GM10847 (cell line): ENCODE results near the gene NTS.

Experiments
- POLR2A ChIP-seq: IDR thresholded peaks from 2 replicates; pipeline ENCODE4 v1.6.1; 2011; ENCODE audit not compliant: insufficient read length; ENCODE audit errors: extremely low read depth

NTS gene, protein sequence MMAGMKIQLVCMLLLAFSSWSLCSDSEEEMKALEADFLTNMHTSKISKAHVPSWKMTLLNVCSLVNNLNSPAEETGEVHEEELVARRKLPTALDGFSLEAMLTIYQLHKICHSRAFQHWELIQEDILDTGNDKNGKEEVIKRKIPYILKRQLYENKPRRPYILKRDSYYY

DNA sequence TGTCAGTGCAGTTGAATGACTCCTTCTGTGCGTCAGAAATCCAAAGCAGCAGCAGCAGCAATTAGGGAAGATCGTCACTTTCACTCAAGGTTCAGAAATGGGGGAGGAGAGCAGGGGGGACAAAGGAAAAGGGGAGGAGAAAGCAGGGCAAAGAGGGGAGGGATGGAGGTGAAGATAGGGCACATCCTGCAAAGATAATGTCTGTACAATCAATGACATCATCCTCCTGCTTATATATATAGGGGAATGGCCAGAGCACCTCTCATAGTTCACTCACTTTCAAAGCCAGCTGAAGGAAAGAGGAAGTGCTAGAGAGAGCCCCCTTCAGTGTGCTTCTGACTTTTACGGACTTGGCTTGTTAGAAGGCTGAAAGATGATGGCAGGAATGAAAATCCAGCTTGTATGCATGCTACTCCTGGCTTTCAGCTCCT is at the start of gene NTS:
TSS of gene NTS (plus strand) at position 265 of the 431 bp plus-strand sequence. CDS start at position 374, 109 bp downstream.
- TF ChIP-seq POLR2A = no peak

DNA sequence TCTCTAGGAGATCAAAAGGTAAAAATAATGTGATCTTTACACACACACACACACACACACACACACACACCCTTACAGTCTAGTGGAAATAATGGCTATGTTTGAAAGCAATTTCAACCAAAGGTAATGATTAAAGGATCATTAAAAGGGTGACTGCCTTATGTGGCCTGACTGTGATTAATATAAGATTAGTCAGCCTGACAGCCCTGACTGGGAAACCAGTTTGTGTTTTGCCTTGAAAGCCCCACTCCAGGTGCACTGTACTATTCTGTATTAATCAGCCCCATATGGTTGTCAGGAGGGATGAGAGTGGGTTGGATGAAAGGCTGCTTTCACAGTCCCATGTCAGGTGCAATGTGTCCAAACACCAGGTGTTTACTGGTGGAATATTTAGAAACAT is 48.3 kb upstream of the NTS start:
- TF ChIP-seq POLR2A = no peak

DNA sequence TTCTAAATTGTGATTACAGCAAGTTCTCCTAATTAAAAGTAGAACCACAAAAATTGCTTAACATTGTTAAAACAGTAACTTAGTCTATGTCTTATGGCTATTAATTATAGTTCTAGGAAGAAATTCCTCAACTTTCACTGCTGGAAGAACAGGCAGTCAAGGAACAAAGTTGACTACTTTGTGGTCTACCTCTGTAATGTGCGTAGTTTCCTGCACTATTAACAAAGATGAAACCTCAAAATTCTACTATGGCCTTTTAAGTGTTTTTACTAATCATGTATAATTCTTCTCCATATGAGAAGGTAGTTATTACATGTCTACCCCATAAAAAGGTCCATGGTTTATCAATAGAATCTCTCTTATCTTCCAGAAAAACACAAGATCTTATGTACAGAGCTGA is 45.5 kb upstream of the NTS start:
- no peak for TF ChIP-seq POLR2A

DNA sequence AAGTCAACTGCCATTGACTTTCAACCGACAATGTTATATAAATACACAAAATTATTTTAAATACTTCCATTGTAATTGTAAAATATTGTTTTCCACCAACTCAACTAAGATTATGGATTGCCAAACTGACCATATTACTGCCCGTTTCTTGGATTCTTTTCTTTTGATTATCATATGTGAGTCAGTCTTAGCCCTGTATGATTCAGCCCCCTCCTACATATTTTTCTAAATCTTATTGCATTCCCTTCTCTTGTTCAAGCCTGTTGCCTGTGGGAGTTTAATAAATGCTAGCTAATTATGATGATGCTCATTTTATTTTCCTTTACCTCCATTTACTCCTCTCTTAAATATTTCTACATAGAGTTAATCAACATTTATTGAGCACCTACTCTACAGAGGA is 44.7 kb upstream of the NTS start:
- no peak for TF ChIP-seq POLR2A

DNA sequence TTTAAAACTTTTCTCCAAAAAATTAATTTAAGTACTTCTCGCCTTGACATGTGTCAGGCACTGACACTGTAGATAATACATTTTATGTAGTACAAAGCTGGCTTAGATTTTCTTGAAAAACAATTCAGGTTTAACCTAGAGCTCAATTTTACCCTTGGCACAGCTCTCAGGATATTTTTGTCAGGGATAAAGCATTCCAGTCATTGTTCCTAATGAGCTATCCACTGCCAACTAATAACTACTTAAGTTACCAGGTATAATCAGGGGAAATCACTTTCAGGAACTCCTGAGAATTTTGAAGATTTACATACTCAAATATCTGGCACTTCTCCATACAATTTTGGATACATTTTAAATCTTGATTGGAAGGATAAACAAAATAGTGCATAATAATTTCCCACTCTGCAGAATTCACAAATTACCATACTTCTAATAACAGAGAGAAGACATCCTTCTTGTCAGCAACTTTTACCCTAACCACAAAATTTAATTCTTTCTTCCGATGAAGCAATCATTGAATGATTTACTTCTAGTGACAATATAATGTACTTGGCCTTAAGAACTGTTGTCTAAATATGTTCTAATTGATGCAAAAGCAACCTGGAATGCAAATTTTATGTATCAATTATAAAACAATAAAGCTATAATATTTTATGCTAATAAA is 42.6 kb upstream of the NTS start:
- TF ChIP-seq POLR2A = no peak

DNA sequence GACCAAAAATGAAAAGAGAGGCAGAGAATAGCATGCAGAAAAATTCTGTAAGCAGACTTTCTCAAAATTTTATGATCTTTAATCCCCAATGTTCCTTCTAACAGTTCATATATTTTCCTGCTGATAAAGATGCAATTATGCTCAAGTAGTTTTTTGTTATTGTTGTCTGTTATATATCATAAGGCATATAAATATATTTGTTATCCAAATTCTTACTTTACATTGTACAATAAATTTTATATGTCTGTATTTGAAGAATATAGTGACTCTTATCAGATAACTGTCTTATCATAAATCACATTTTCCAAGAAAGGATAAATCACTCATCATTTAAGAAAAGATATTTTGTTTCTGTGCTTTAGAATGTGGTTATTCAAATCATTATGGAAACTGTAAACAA is 40.5 kb upstream of the NTS start:
- TF ChIP-seq POLR2A = no peak

DNA sequence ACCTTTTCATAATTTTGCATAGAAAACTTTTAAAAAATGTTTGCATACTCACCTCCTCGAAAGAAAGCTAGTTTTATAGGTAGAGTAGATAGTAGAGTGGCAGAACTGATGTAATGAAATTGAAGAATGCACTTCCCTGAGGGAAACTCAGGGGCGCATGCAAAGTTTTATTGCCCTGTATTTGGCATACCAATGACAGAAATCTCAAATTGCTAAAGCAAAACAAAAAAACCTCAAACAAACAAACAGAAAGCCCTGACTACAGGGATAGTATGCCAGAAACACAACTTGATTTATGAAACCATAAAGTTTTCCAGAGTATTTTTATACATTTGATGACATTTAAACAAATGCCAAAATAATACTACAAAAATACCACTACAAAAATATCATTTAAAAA is 39.7 kb upstream of the NTS start:
- no peak for TF ChIP-seq POLR2A

DNA sequence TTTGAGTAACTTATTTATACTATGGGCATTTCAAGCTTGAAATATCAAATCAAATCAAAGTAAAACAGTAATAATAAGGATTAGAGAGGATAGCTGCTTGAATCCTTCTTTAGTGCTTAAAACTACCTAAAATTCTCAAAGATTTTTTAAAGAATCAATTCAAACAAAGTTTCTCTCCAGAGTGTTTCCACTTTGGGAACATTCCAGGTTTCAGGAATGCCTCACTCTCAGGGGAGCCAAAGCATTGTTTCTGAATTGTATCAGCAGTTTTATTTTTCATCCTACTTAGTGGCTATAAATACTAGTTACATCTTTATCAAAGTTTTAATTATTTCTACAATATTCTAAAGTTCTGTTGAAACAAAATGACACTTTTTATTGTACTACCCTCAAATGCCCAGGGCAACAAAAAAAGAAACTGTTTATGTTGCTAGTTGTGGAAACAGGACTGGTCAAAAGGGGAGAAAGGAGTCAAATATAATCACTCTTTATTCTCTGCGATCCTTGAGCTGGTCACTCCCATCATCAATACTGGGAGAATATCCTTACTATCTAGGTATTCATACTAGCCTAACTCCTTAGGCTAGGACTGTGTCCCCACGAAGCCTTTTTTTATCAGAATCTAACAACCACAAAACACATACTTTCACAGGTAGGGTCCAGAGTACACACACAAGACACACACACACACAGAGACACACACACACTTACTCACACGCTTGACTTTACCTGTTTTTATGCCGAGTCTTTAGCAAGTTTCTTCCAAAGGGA is 38.5 kb upstream of the NTS start:
- no peak for TF ChIP-seq POLR2A

DNA sequence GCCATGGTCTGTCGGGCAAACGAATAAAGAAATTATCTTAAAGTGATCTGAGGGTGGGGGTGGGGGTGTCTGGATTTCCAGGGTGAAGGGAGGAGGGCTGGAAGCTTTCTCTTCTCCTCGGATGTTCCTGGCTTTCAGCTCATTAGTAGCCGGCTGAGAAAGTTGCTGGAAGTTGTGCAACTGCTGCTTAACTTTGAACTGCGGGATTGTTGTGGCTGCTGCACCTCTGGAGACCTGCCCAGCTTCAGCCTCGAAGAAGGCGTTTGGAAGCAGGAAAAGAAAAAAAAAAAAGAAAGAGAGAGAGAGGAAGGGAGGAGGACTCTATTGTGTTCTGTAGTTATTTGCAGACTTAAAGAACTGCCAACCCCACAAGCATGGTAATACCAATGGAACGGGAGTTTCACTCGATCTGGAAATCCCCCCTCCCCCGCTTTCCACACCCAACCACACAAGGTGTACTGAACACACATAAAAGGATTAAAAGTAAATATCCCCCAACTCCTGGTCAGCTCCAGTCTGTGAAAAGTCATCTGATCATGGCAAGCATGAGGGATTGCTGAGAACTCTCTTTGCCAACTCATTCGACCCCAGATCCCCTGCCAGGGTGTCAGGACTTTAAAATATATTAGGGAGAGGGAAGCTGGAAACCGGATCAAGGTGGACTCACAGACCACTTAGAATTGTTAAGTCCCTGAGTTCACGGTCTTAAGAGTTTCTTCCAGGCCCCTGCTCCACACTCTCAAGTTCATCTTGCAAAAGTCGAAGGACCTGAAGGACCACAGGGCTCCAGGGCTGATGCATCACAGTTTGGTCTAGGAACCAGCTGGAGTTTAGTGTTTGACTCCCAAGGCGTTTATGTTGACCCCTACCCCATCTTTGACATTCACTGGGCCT is 37.7 kb upstream of the NTS start, which contains the start of gene RASSF9:
TSS of gene RASSF9 (minus strand) at position 213 of the 894 bp plus-strand sequence. CDS start at position 5, 208 bp downstream.
- TF ChIP-seq POLR2A = no peak

DNA sequence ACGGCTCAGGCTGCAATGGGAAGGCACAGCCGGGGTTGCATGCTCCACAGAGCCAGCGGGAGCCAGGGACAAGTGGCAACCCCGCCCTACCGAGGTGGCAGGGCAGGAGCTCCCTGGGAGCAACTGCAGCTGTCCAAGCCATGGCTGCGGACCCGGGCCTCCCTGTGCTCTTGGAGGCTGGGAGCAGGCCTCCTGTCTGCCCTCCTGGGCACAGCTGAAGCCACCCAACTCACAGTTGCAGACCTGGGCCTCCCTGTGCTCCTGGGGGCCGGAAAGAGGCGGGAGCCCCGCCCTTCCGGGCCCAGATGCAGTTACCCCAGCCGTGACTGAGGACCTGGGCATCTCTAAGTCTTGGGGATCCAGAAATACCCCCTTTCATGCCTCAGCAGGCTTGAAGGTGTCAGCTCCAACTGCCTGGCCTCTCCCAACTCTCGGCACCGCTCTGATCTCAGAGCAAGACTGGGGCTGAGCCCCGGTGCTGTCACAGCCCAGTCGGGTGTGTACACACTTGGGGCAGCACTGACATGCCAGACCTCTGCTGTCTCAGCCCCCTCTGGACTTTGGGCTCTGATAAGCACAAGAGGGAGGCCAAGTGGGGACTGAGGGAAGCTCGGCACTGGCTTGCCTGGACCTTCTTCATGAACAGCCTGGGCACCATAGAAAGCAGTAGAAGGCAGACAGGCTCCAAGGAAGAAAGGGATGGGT is 30.3 kb upstream of the NTS start:
- no peak for TF ChIP-seq POLR2A

DNA sequence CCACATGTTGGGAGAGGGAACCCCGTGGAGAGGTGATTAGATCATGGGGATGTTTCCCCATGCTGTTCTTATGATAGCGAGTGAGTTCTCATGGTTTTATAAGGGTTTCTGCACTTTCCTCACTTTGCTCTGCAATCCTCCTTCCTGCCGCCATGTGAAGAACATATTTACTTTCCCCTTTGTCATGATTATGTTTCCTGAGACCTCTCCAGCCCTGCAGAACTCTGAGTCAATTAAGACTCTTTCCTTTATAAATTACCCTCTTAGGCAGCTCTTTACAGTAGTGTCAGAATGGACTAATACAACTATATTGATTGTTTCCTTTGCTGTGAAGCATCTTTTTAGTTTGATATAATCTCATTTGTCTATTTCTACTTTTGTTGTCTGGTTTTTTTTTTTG is 24.8 kb upstream of the NTS start:
- no peak for TF ChIP-seq POLR2A

DNA sequence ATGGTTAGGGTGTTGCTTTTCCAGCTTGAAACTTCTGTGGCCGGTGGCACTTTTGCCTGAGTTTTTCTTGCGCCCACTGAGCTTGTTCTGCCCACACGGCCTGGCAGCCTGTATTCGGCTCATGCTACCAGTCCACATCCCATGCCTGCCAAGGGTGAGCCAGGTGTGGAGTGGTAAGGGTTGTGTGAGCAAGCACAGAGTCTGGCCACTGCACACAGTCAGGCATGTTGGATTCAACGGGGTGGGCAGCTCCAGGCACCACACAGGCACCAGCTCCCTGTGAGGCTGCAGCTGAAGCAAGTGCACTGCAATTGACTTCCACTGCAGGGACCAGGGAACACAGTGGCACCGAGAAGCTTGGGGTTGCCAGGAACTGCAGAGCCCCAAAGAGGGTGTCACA is 18.8 kb upstream of the NTS start:
- no peak for TF ChIP-seq POLR2A

DNA sequence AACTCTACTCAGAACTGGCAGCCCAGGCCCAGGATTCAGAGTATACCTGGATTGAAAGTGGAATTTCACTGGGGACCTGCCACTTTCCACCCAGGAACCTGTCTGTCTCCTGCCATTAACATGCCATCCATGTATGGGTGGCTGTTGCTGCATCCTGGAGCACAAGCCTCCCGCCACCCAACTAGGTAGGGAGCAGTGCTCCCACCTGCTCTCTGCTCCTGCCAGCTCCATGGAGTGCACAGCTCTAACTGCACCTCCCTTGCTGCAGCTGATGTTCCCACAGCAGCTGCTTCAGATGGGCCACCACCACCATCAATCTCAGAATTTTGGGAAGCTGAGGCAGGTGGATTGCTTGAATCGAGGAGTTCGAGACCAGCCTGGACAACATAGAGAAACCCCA is 17.1 kb upstream of the NTS start:
- no peak for TF ChIP-seq POLR2A

DNA sequence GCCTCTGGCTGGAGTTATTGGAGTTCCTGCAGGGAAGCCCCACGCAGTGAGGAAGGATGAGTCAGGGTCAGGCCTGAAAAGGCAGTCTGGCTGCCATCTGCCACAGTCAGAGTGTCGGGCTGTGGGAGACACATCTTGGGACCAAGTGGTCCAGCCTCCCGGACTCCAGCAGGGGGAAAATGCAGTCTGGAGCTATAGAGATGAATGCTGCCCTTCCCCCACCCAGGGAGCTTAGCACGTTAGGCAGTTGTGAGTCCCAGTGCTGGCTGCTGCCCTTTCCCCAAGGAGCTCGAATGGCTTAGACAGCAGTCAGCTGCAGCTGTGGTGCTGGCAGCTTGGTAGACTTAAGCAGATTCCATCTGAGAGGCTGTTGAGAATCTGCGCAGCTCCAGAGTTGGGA is 8.2 kb upstream of the NTS start:
- no peak for TF ChIP-seq POLR2A
